Ishikawa (cell line): Measurements from ENCODE around the gene TAT.

Experiments
- CEBPB ChIP-seq: IDR thresholded peaks from 2 replicates; pipeline ENCODE4 v1.6.1; 2012
- CREB1 ChIP-seq: IDR thresholded peaks from 2 replicates; pipeline ENCODE4 v1.6.1; 2012; ENCODE audit warnings: low read depth
- EGR1 ChIP-seq: IDR thresholded peaks from 2 replicates; pipeline ENCODE4 v1.6.1; 2012
- EP300 ChIP-seq: IDR thresholded peaks from 2 replicates; pipeline ENCODE4 v1.6.1; 2012; ENCODE audit warnings: borderline replicate concordance
- FOXM1 ChIP-seq: IDR thresholded peaks from 2 replicates; pipeline ENCODE4 v1.6.1; 2012; ENCODE audit warnings: low read depth, borderline replicate concordance
- NFIC ChIP-seq: IDR thresholded peaks from 2 replicates; pipeline ENCODE4 v1.6.1; 2012
- RAD21 ChIP-seq: IDR thresholded peaks from 2 replicates; pipeline ENCODE4 v1.6.1; 2012; ENCODE audit warnings: low read depth
- REST ChIP-seq: IDR thresholded peaks from 2 replicates; pipeline ENCODE4 v1.6.1; 2012; ENCODE audit warnings: low read depth, mild to moderate bottlenecking
- TAF1 ChIP-seq: IDR thresholded peaks from 2 replicates; pipeline ENCODE4 v1.6.1; 2012; ENCODE audit warnings: low read depth, mild to moderate bottlenecking
- TCF12 ChIP-seq: IDR thresholded peaks from 2 replicates; pipeline ENCODE4 v1.6.1; 2012; ENCODE audit warnings: low read depth
- TEAD4 ChIP-seq: IDR thresholded peaks from 2 replicates; pipeline ENCODE4 v1.6.1; 2012
- YY1 ChIP-seq: IDR thresholded peaks from 2 replicates; pipeline ENCODE4 v1.6.1; 2012; ENCODE audit warnings: low read depth
- ZBTB7A ChIP-seq: IDR thresholded peaks from 2 replicates; pipeline ENCODE4 v1.6.1; 2012; ENCODE audit warnings: low read depth
- TF ChIP-seq, protein P1 (sequence below): IDR thresholded peaks from 2 replicates; pipeline ENCODE4 v1.6.1; 2012
- TF ChIP-seq, protein P2 (sequence below): IDR thresholded peaks from 2 replicates; pipeline ENCODE4 v1.6.1; 2012

TAT gene

GRCh38 chr16:71600822-71601221 is 23.9 kb upstream of the TAT start:
- TF ChIP-seq, protein P1, sequence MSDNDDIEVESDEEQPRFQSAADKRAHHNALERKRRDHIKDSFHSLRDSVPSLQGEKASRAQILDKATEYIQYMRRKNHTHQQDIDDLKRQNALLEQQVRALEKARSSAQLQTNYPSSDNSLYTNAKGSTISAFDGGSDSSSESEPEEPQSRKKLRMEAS: no peak
- TF ChIP-seq TCF12: no peak
- no peak for TF ChIP-seq RAD21
- TF ChIP-seq TEAD4: no peak
- no peak for TF ChIP-seq CREB1
- no peak for TF ChIP-seq TAF1

GRCh38 chr16:71594000-71594646 is 17.2 kb upstream of the TAT start:
- TF ChIP-seq EP300 (no peak), NFIC (no peak), REST (no peak), RAD21 (no peak), ZBTB7A (no peak), TCF12 (no peak), TAF1 (no peak), FOXM1 (no peak)
- TF ChIP-seq, protein P2, sequence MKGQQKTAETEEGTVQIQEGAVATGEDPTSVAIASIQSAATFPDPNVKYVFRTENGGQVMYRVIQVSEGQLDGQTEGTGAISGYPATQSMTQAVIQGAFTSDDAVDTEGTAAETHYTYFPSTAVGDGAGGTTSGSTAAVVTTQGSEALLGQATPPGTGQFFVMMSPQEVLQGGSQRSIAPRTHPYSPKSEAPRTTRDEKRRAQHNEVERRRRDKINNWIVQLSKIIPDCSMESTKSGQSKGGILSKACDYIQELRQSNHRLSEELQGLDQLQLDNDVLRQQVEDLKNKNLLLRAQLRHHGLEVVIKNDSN: no peak
- TF ChIP-seq, protein P1: no peak

DNA sequence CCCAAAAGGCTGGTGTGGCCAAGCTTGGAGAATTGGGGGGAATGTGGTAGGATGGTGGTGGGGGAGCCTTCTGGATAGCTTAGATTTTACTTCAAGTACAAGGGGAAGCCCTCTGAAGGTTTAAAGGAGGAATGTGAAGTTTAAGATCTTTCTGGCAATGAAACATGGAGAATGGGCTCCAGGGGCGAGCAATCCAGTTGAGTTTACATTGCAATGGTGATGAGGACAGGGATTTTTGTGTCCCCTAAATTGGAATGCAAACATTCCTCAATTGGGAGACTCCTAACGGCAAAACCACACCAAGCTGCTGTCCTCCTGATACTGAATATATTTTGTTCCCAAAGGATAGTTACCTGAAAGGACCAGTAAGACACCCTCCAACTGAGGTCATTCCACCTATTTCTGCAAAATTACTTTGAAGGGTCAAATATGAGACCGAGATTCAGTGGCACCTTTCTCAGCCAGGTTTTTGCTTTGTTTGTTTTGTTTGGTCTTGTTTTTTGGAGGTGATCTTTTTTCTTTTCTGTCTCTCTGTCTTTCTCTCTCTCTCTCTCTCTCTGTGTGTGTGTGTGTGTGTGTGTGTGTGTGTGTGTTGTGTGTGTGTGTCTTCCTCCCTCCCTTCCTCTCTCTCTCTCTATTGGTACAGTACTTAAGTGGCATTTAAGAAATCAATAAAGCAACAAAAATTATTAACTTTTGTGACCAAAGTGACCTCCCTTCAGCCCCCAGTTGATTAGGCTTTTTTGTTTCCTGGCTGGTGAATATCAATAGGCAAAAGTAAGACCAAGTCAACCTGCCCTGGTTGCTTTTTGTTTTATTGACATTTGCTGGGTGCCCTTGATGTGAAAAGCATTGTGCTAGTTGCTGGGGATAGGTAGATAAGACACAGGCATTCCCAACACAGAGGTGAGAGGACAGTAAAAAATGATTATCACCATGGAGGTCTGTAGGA is 16.4 kb upstream of the TAT start:
- TF ChIP-seq, protein P1: no peak
- TF ChIP-seq, protein P2: no peak
- TF ChIP-seq EGR1 (no peak), REST (no peak), NFIC (no peak), TCF12 (no peak), FOXM1 (no peak), CEBPB (no peak), CREB1 (no peak), YY1 (no peak), EP300 (no peak)

GRCh38 chr16:71591917-71592316 is 15.0 kb upstream of the TAT start:
- TF ChIP-seq RAD21 (no peak), NFIC (no peak), FOXM1 (no peak), REST (no peak), EGR1 (no peak), CREB1 (no peak), TEAD4 (no peak), ZBTB7A (no peak), TAF1 (no peak), CEBPB (no peak), EP300 (no peak), YY1 (no peak)
- TF ChIP-seq, protein P1: no peak
